GM23248 (cell line): ENCODE results near the gene KYAT1. TPM values are rescaled to one million over a fixed set of nuclear protein-coding genes. Genes with fewer than 3 reads are reported as not detected.
"Not testable (repeated sequence)": the region's sequence is repeated elsewhere in the genome, so short reads cannot be mapped to it uniquely, and the experiment has no call there.

Experiments used
- DNase-seq: peaks from one replicate; pipeline ENCODE4 v3.0.0-alpha.2; 2015
- H2AFZ ChIP-seq: fragments of 200-600 bp; sonication (generic); 2 replicates; pipeline ENCODE4 v1.6.1; 2016; ENCODE audit warnings: antibody characterized with exemption
- H3F3A ChIP-seq: fragments of 200-600 bp; sonication (generic); 2 replicates; pipeline ENCODE4 v1.6.1; 2016; ENCODE audit warnings: mild to moderate bottlenecking, antibody characterized with exemption, mixed run types; ENCODE audit not compliant: insufficient read depth
- H3K27ac ChIP-seq: fragments of 200-600 bp; sonication (generic); 2 replicates; pipeline ENCODE4 v1.5.1; 2016; ENCODE audit warnings: mild to moderate bottlenecking
- H3K27me3 ChIP-seq: fragments of 200-600 bp; sonication (generic); replicated peaks from 2 replicates; pipeline ENCODE4 v1.6.1; 2016; ENCODE audit warnings: mild to moderate bottlenecking; ENCODE audit not compliant: insufficient read depth
- H3K36me3 ChIP-seq: fragments of 200-600 bp; sonication (generic); 2 replicates; pipeline ENCODE4 v1.6.1; 2016; ENCODE audit warnings: low read depth, mild to moderate bottlenecking
- H3K4me1 ChIP-seq: fragments of 200-600 bp; sonication (generic); 2 replicates; pipeline ENCODE4 v1.6.1; 2016; ENCODE audit warnings: mild to moderate bottlenecking; ENCODE audit not compliant: insufficient read depth
- H3K4me2 ChIP-seq: fragments of 200-600 bp; sonication (generic); one replicate; pipeline ENCODE4 v1.6.1; 2016; ENCODE audit warnings: mild to moderate bottlenecking; ENCODE audit not compliant: unreplicated experiment
- H3K4me3 ChIP-seq: fragments of 200-600 bp; sonication (generic); 2 replicates; pipeline ENCODE4 v1.5.1; 2016; ENCODE audit warnings: mild to moderate bottlenecking
- H3K79me2 ChIP-seq: fragments of 200-600 bp; sonication (generic); 2 replicates; pipeline ENCODE4 v1.6.1; 2016; ENCODE audit warnings: mild to moderate bottlenecking; ENCODE audit not compliant: insufficient read depth
- H3K9ac ChIP-seq: fragments of 200-600 bp; sonication (generic); 2 replicates; pipeline ENCODE4 v1.6.1; 2016; ENCODE audit warnings: mild to moderate bottlenecking
- H3K9me2 ChIP-seq: fragments of 200-600 bp; sonication (generic); 2 replicates; pipeline ENCODE4 v1.6.1; 2016; ENCODE audit warnings: mixed run types, mild to moderate bottlenecking, moderate library complexity; ENCODE audit not compliant: insufficient read depth
- H3K9me3 ChIP-seq: fragments of 200-600 bp; sonication (generic); one replicate; pipeline ENCODE4 v1.6.1; 2017; ENCODE audit warnings: low read depth
- H4K20me1 ChIP-seq: fragments of 200-600 bp; sonication (generic); 2 replicates; pipeline ENCODE4 v1.6.0; 2016; ENCODE audit not compliant: insufficient read depth
- EZH2 ChIP-seq: fragments of 200-600 bp; sonication (generic); IDR thresholded peaks from 2 replicates; pipeline ENCODE4 v1.6.1; 2018; ENCODE audit warnings: antibody characterized with exemption, mild to moderate bottlenecking; ENCODE audit not compliant: insufficient read depth, poor library complexity, severe bottlenecking
- EZH2phosphoT487 ChIP-seq: fragments of 200-600 bp; sonication (generic); IDR thresholded peaks from 2 replicates; pipeline ENCODE4 v1.6.1; 2018; ENCODE audit warnings: antibody characterized with exemption, moderate library complexity, mild to moderate bottlenecking, low read depth; ENCODE audit not compliant: insufficient read depth
- WGBS, 2 experiments: methylation state at CpG; one replicate each; pipeline ENCODE4 v1.1.6; 2015 to 2017; ENCODE audit warnings: low lambda C conversion rate in 2 of 2, low coverage in 1 of 2; ENCODE audit errors: missing lambda C conversion rate in 2 of 2; 5-methylcytosine and 5-hydroxymethylcytosine counted together
- in situ Hi-C: fragments of 300-500 bp; cut with MboI; formaldehyde crosslinking; loops from 2 replicates; pipeline ENCODE4 v1.15.0; 2020
- polyA plus RNA-seq: library from polyadenylated mRNA; unstranded; fragments of >200 nt; fragmentation: Nextera tagmentation; extraction: Ambion mirVana; gene quantifications from 2 replicates; pipeline ENCODE4 v1.2.1, GENCODE V29; 2016
- total RNA-seq: library from RNA; depleted of rRNA; stranded (reverse); fragments of >200 nt; shearing (Covaris generic); gene quantifications from 2 replicates; pipeline ENCODE4 v1.2.3, GENCODE V29; 2014

The KYAT1 gene
- total and polyA plus RNA-seq, 2 experiments from 2014 or later, result 5.1 to 5.5 TPM

- Histone ChIP-seq H3K4me3 (no peak overlapping the region), H3K27ac (no peak overlapping the region), H3K9ac (no peak overlapping the region), H4K20me1 (no peaks in the 10 kb centered on the region), H3K79me2 (no peaks in the 10 kb centered on the region), H3K36me3 (peaks cover 4% of the 10 kb centered on the region; the same call in 1 of the 2 replicates), H3F3A (no peaks in the 10 kb centered on the region), H3K4me2 (no peak overlapping the region), H3K9me3 (no peaks in the 10 kb centered on the region), H3K27me3 (no peaks in the 10 kb centered on the region), H3K9me2 (no peaks in the 10 kb centered on the region), H3K4me1 (no peaks in the 10 kb centered on the region), H2AFZ (no peak overlapping the region)
- in situ Hi-C loops, result no loop called here
- no peak for DNase-seq
- TF ChIP-seq EZH2phosphoT487 (no peak), EZH2 (no peak)
- 88 to 93% methylated on average over 14 of the region's 14 CpGs for WGBS, 2 experiments
Measured at GRCh38 chr9:128805661-128806060, 76.1 kb downstream of the KYAT1 start.

GRCh38 chr9:128802482-128802881 lies 79.3 kb downstream of the KYAT1 start:
- Histone ChIP-seq H3K9me3 (no peaks in the 10 kb centered on the region), H3K4me1 (no peaks in the 10 kb centered on the region), H3K27me3 (no peaks in the 10 kb centered on the region), H3K4me2 (no peak overlapping the region), H3K79me2 (no peaks in the 10 kb centered on the region), H2AFZ (no peak overlapping the region), H3K4me3 (no peak overlapping the region), H3K9me2 (no peaks in the 10 kb centered on the region), H3K9ac (no peak overlapping the region), H3K27ac (no peak overlapping the region), H3K36me3 (peaks cover 4% of the 10 kb centered on the region; the same call in 1 of the 2 replicates), H4K20me1 (no peaks in the 10 kb centered on the region), H3F3A (no peaks in the 10 kb centered on the region)
- no peak for DNase-seq
- in situ Hi-C loops, result no loop called here
- TF ChIP-seq EZH2 (no peak), EZH2phosphoT487 (no peak)
- 94 to 96% methylated on average over 4 of the region's 4 CpGs for WGBS, 2 experiments

GRCh38 chr9:128800061-128800460 lies 81.7 kb downstream of the KYAT1 start:
- H3K27ac ChIP-seq, result no peak overlapping the region
- H3K4me2 ChIP-seq, result no peak overlapping the region
- in situ Hi-C loops, result no loop called here
- 0 out of 2 replicates have a peak, but pooled peaks cover 5% of the 10 kb centered on the region for H3K79me2 ChIP-seq
- DNase-seq, result no peak
- H3K36me3 ChIP-seq, result no peaks in the 10 kb centered on the region; the same call in 1 of the 2 replicates
- H3K4me3 ChIP-seq, result no peak overlapping the region
- no peak overlapping the region for H2AFZ ChIP-seq
- H3K27me3 ChIP-seq, result no peaks in the 10 kb centered on the region
- TF ChIP-seq EZH2phosphoT487 (no peak), EZH2 (no peak)
- no peak overlapping the region for H3K9ac ChIP-seq
- WGBS, 2 experiments, result 88 to 93% methylated on average over 7 of the region's 7 CpGs
- H3K9me2 ChIP-seq, result no peaks in the 10 kb centered on the region
- H4K20me1 ChIP-seq, result no peaks in the 10 kb centered on the region
- no peaks in the 10 kb centered on the region for H3K9me3 ChIP-seq
- no peaks in the 10 kb centered on the region for H3K4me1 ChIP-seq
- no peaks in the 10 kb centered on the region for H3F3A ChIP-seq

GRCh38 chr9:128798896-128799295 lies 82.9 kb downstream of the KYAT1 start:
- TF ChIP-seq EZH2phosphoT487 (no peak), EZH2 (no peak)
- Histone ChIP-seq H3K27ac (no peak overlapping the region), H3K4me3 (no peak overlapping the region), H3K4me2 (no peak overlapping the region), H3K9ac (no peak overlapping the region), H3K9me3 (no peaks in the 10 kb centered on the region), H3F3A (no peaks in the 10 kb centered on the region), H3K27me3 (no peaks in the 10 kb centered on the region), H2AFZ (no peak overlapping the region), H3K9me2 (no peaks in the 10 kb centered on the region), H3K4me1 (no peaks in the 10 kb centered on the region), H4K20me1 (no peaks in the 10 kb centered on the region), H3K79me2 (0 out of 2 replicates have a peak, but pooled peaks cover 5% of the 10 kb centered on the region), H3K36me3 (no peaks in the 10 kb centered on the region; the same call in 1 of the 2 replicates)
- 94 to 96% methylated on average over 7 to 8 of the region's 8 CpGs for WGBS, 2 experiments
- no peak for DNase-seq
- in situ Hi-C loops, result no loop called here

GRCh38 chr9:128794961-128795360 lies 86.8 kb downstream of the KYAT1 start:
- in situ Hi-C loops, H3K4me1 ChIP-seq, H3K27me3 ChIP-seq, DNase-seq, H2AFZ ChIP-seq, H3K27ac ChIP-seq, H3K79me2 ChIP-seq, H3K4me2 ChIP-seq, H3K9me3 ChIP-seq, H3K9me2 ChIP-seq, H3K36me3 ChIP-seq, H3F3A ChIP-seq, H3K9ac ChIP-seq, H3K4me3 ChIP-seq, H4K20me1 ChIP-seq: not testable (repeated sequence)
- 44 to 47% methylated on average over 2 of the region's 2 CpGs for WGBS, 2 experiments
